DOHH2 (cell line): Measurements from ENCODE around the gene ACVR1B.

Experiments
- CTCF ChIP-seq: fragments of 200-600 bp; sonication (generic); IDR thresholded peaks from one replicate; pipeline ENCODE4 v1.5.1; 2014; ENCODE audit warnings: antibody characterized with exemption, mild to moderate bottlenecking, low read depth, low read length; ENCODE audit not compliant: poor library complexity, severe bottlenecking
- EZH2phosphoT487 ChIP-seq: fragments of 200-600 bp; sonication (generic); IDR thresholded peaks from 2 replicates; pipeline ENCODE4 v1.6.1; 2017; ENCODE audit warnings: borderline replicate concordance, mild to moderate bottlenecking, antibody characterized with exemption, low read length, moderate library complexity, mixed read lengths

DNA sequence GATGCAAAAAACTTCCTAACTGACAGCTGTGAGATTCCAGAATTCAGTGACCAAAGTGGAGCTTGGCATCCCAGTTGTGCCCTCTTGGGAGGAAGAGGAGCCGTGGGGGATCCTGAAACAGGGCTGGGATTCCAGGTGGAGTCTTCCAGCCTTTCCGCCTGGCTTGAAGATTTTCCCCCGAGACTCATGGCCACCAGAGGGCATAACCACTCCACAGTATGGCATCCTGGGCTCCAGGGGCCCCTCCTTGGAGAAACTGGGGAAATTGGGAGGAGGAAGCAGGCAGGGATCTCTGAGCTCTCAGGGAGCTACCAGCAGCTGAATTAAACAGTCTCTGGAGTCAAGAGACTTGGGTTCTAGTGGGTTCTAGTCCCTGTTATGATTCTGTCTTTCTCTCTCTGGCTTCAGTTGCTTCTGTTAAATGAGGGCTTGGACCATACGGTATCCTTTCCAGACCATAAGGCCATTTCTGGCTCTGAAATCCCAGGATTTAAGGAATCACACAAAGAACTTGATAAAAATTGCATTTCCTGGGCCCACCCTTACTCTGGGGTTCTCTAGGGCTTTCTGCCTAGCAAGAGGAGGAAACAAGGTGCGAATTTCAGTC lies 52.6 kb downstream of the ACVR1B start:
- TF ChIP-seq CTCF (peak; percentile 54), EZH2phosphoT487 (no peak)
